Renal pelvis (tissue), 4 donors: ENCODE measurements around the gene MTRR. TPM values are rescaled to one million over a fixed set of nuclear protein-coding genes. Genes with fewer than 3 reads are reported as not detected.
A peak's percentile ranks its signal among the peaks of the same experiment; 100 is the strongest.
"Not testable (repeated sequence)": the region's sequence is repeated elsewhere in the genome, so short reads cannot be mapped to it uniquely, and the experiment has no call there.

Source experiments
- DNase-seq: peaks from one replicate; pipeline ENCODE4 v3.0.0-alpha.2; 2013
- polyA plus RNA-seq, 3 donors: library from polyadenylated mRNA; unstranded; fragments of 120-200 nt; gene quantifications; one replicate each; pipeline ENCODE4 v1.2.1, GENCODE V29; 2013; ENCODE audit not compliant: insufficient read length in 3 of 3

MTRR gene
- polyA plus RNA-seq, 3 donors, result 53.2 to 63.0 (median 59.5) TPM

DNA sequence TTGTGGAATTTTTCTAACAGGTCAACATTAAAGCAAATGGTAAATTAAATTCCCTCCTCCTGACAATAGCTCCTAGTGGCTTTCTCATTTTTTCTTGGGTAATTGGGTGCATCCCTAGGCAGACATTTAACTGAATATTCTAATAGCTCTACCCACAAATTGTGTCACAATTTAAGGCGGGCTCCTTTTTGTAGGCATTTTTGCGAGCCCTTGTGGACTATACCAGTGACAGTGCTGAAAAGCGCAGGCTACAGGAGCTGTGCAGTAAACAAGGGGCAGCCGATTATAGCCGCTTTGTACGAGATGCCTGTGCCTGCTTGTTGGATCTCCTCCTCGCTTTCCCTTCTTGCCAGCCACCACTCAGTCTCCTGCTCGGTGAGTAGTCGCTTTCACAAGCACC, 20.0 kb downstream of the MTRR start:
- no peak for DNase-seq

DNA sequence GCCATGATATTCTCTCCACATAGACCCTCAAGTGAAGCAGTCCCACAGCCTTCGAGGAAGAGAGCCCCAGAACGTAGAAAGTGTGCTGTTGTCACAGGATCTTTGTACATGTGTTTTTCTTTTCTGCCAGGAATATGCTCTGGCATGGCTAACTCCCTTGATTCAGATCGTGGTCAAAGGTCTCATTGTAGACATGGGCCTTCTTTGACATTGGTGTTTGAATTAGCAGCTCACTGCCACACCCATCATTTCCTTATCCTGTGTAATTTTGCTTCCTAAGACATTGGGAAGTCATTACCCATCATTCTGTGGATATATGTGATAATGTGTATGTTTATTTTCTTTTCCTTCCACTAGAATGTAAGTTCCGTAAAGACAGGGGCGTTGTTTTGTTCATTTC, 25.5 kb downstream of the MTRR start:
- DNase-seq, result no peak

DNA sequence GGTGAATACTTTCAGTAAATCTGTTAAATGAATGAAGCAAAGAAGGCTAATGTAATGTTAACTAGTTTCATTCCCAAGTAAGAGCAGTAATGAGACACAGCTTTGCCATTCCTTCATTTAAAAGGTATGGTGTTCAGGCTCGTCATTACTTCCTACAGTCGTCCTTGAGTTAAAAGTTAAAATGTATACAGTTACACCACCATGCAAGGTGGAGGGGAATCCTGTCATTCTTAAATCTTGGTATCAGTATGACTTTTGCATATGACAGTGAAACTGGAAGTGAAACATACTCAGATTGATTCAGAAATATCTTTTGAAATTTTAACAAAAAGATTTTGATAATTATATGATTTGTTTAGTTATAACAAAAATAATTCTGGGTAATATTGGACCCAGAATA, 25.9 kb downstream of the MTRR start:
- DNase-seq, result no peak

DNA sequence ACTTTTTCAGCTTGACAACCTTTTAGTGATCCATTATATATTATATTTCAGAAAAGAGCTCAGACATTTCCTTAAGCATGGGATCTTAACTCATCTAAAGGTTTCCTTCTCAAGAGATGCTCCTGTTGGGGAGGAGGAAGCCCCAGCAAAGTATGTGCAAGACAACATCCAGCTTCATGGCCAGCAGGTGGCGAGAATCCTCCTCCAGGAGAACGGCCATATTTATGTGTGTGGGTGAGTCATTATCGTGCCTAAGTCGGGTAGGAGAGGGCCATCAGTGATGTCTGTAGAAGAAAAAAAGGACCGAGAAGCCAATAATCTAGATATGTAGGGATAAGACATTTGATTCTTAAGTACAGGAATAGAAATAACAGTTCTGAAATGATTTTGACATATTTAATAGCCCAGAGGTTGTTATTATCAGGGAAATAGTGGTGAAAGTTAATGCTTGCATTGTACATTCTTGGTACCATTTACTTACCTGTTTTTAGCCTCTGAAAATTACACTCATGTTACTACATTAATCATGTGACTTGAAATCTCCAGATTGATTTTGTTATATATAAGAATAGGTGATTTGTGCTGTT, 28.2 kb downstream of the MTRR start:
- DNase-seq, result peak; percentile 4

DNA sequence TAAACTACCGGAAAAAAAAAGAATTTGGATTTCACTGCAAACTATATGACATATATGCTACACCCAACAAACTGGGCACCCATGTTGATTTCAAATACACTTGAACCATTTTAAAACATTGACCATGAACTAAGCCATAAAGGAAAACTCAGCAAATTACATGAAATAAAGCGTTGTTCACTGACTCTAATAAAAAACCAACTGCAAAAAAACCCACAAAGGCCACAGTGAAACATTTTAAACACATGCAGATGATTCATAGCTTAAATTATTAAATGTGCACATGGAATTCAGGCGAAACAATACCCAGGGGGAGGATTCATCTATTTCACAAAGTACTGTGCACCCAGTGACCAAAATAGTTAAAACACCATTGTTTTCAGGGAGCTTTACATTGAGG, 33.3 kb downstream of the MTRR start:
- no peak for DNase-seq

DNA sequence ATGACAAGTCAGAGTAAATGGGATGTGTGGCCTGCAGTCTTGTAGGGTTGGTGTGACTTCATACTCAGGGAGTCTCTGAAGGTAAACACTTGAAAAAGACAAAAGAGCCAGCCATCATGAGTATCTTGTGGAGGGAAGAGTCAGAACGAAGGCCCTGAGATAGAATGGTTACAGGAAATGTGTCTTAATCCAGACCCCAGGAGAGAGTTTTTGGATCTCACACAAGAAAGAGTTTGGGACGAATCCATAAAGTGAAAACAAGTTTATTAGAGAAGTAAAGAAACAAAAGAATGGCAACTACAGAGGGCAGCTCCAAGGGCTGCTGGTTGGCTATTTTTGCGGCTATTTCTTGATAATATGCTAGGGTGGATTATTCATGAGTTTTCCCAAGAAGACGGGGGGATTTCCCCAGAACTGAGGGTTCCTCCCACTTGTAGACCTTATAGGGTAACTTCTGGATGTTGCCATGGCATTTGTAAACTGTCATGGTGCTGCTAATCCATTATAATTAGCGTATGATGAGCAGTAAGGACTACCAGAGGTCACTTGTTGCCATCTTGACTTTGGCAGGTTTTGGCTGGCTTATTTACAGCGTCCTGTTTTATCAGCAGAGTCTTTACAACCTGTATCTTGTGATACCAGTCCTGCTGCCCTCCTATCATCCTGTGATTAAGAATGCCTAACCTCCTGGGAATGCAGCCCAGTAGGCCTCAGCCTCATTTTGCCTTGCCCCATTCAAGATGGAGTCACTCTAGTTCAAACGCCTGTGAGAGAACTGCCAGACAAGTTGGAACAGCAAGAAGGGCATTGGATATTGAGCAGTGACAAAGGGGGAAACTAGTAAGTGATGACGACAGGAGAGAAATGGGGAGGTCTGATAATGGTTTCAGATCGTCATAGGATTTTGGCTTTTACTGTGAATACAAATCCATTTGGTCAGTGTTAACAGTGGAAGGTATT, 34.0 kb downstream of the MTRR start:
- DNase-seq, result no peak

DNA sequence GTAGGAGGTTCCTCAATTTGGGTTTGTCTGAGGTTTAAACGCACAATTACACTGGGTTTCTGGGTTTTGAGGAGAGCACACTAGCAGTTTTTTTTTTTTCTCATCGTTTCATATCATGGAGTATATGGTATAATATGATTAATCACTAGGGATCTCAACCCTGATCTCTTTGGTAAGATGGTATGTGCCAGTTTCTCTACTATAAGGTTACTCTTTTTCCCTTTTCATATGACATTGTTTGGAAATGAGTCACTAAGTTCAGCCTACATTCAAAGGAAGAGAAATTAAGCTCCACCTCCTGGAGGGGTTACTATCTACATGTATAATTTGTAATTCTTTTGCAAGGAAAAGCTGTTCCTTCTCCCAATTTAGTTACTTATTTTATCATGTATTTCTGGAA, 35.2 kb downstream of the MTRR start:
- DNase-seq, result no peak

DNA sequence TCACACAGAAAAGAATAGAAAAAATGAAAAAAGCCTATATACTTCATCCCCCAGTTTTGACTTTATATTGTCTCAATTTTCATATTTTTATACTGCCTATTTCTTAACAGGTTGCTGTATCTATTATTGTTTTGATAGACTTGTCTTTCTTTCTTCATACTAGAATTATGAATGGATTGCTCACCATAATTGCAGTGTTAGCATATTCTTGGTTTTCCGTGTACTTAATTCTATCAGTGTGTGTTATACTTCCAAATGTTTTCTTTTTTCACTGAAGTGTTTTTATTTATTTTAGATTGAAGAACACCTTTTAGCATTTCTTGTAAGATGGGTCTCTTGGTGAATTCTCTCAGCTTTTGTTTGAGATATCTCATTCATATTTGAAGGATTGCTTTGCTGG, 38.7 kb downstream of the MTRR start:
- no peak for DNase-seq

DNA sequence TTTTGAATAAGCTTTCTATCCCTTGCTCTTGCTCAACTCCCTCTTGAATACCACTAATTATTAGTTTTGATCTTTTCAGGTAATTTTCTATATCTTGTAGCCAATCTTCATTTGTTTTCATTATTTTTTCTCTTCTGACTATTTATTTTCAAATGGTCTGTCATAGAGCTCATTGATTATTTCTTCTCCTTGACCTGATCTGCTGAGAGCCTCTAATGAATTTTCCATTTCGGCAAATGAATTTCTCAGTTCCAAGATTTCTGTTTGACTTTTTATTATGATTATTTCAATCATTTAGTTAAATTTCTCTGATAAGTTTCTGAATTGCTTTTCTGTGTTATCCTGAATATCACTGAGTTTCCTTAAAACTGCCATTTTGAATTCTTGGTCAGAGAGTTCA, 39.4 kb downstream of the MTRR start:
- no peak for DNase-seq

DNA sequence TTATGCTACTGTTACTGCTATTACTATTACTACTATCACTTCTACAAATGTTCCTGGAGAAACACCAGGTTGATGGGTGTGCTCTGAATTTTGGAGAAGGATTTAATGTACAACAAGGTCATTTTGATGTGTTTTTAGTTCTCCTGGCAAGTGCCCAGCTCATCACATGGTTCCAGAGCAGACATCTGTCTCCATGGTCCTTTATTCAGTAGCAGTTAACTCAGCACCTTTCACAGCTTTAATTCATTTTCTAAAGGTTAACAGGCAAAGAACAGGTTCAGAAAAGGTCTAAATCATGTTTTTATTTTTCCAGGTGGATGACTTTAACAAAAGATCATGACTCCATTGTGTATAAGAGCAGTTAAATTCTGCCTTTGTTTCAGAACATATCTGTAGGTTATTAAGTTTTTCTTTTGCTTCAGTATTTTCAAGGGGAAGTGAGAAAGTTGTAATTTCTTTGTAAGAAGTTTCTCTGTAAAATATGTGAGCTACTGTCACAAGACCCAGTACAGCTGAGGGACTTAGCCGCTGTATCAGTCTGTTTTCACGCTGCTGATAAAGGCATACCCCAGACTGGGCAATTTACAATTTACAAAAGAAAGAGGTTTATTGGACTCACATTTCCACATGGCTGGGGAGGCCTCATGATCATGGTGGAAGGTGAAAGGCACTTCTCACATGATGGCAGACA, 41.9 kb downstream of the MTRR start:
- no peak for DNase-seq

DNA sequence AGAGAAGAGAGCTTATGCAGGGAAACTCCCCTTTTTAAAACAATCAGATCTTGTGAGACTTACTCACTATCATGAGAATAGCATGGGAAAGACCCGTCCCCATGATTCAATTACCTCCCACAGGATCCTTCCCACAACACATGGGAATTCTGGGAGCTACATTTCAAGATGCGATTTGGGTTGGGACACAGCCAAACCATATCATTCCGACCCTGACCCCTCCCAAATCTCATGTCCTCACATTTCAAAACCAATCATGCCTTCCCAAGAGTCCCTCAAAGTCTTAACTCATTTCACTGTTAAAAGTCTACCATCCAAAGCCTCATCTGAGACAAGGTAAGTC, 42.5 kb downstream of the MTRR start:
- not testable (repeated sequence) for DNase-seq

DNA sequence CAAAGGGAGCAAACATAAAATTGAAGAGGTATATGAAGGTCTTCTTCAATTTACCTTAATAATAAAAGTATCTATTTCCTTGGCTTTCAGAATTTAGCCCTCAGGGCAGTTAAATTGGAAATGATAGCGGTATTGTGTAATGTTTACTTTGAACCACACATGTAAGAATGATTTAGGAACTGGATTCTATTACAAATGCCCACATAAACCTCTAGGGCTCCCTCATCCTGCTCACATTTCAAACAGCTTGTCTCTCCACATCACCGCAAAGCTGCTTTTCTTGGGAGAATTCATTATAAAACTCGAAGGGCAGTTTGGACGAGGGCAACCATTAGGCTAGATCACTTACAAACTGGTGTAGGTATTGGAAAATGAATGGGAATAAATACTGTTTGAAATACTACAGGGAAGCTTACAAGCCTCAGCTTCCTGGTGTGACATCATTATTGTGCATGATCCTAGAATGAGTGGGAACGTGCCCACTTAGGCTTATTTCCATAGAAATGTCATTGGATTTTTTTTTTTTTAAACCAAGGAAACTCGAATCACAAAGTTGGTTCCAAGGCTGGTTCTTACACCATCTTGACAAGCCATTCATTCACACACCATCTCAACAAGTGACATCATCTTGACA, 47.3 kb downstream of the MTRR start:
- DNase-seq, result peak; percentile 30

DNA sequence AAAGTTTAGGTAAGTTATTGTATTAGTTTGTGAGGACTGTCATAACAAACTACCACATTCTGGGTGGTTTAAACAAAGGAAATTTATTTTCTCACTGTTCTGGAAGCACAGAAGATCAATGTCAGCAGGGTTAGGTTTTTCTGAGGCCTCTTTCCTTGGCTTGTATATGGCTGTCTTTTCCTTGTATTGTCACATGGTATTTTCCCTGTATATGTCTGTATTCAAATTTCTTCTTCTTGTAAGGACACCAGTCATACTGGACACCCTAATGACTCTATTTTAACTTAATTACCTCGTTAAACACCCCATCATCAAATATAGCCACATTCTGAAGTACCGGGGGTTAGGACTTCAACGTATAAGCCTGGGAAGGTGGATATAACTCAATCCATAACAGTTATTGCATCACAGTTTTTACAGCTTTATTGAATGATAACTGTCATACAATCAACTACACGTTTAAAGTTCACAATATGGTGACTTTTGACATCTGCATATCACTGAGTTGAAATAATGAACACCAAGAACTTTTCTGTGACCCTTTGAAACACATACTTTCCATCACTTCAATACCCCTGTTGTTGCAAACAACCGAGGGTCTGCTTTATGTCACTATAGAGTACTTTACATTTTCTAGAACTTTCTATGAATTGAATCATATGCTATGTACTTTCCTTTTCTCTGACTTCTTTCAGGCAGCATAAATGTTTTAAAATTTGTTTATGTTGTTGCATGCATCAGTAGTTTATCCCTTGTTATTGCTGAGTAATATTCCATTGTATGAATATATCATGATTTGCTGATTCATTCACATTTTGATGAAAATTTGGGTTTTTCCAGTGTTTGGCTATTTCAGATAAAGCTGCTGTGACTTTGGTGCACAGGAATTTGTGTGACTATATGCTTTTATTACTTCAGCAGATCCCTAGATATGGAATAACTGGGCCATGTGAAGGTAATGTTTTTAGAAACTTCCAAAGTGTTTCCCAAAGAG, 48.5 kb downstream of the MTRR start:
- DNase-seq, result no peak

DNA sequence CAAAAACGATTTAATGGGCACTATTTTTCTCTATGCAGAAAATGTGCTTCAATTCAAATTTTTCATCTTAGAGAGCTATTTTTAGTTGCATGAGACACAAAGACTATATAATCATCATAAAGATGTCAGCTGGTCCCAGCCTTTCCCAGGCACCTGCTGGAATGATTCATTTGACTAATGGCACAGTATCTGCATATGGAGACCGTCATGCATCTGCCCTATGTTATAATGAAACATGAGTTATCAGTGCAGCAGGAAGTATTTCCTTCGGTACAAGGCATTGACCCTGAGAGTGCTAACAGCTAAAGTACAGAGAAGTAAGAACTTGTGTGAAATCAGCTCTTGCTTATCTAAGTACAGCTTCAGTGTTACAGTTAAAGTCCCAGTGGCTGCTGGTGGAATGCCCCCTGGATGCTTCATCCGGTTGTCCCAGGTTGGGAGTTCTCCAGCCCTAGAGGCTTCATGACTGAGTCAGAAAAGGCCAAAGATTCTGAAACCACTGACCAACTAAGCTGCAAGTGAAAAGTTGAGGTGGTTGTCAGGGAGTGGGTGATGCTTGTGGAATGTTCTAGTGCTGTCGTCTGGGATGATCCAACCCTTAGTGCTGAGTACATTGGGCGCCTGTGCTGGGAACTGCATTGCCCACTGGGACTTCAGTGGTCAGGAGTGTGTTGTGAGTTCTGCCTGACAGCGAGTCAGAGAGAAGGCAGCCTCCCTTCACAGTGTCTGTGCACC, 57.2 kb downstream of the MTRR start:
- no peak for DNase-seq

DNA sequence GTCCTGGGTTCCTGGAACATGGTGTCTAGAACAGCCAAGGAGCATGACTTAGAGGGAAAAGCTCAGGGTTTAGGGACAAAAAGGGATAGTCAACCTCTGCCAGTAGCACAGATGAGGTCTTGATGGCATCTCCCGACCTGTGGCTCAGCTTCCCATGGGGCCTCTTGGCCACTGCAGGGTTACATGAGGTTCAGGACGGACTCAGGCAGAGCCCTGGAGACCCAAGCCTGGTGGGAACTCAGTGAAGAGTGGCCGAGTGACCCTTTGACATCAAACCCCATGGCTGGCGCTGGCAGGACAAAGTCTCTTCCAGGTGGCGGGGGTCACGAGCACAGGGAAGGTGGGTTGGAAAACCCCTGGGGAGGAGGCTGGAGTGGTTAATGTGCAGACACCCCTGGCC, 57.8 kb downstream of the MTRR start:
- DNase-seq, result no peak

DNA sequence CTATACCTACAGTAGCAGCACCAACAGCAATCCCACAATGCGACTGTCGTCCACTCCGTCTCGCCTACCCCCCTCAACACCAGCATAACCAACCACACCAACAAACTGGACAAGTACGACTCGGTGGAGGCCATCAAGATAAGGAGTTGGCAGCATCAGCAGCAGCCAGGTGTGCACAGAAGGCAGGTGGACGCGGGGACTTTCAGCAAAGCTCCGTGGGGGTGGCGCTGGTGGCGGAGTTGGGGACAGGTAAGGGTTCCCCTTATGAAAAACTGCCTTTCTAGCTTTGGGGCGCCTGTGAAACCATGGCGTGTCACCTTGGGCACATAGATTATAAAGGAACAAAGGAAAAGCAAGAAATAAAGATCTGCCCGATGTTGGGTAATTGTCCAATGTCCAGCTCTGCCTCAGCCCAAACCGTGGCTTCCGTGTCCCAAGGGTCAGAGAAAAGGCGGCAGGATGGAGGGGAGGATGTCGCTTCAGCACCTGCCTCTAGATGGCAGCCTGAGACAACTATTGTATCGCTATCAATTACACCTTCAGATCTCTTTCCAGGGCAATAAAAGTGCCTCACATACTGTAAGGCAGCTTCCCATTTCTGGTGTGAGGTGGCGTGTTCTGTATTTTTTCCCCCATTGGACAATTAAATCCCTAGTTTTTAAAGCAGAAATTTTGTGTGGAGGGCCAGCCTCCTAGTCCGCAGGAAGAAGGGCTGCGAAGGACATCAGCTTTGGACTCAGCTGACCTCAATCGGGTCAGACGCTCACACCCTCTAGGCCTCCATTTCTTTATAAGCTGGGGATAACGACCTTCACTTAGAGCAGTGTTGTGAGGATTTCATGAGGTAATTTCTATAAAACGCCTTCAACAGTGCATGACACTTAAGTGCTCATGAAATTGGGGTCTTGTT, 58.8 kb downstream of the MTRR start:
- peak; percentile 52 for DNase-seq

DNA sequence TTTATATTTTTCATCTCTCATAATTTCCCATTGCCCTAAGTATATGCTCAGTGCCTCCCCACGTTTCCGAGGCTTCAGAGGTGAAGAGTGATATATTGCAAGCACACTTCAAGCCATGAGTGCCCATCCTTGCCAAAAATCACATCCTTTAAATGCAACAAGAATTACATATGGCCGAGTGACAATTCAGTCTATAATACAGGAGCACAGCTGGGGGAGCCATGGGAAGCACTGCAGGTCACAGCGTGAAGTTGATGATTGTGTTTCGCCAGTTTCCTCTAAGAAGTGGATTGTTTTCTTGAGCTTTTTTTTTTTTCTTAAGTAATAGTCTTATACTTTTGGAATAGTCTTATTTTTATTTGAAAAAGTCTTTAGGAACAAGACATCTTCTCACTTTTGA, 61.1 kb downstream of the MTRR start:
- DNase-seq, result no peak

DNA sequence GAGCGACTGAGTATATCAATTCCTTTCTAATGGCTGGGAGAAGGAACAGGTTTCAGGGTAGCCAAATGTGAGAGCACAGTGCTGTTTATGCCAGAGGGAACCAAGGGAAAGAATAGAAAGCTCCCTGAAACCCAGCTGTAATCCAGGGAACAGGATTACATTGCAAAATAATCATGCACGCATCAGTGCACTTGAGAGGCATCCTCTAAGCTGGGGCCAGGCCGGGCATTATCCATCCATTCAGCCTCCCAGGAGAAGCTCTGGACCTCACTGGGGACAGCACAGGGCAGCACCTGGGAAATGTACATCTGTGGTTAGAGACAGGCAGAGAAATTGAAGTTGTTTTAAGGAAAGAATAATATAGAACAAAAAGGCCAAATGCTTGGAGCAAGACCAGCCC, 72.7 kb downstream of the MTRR start:
- DNase-seq, result no peak

DNA sequence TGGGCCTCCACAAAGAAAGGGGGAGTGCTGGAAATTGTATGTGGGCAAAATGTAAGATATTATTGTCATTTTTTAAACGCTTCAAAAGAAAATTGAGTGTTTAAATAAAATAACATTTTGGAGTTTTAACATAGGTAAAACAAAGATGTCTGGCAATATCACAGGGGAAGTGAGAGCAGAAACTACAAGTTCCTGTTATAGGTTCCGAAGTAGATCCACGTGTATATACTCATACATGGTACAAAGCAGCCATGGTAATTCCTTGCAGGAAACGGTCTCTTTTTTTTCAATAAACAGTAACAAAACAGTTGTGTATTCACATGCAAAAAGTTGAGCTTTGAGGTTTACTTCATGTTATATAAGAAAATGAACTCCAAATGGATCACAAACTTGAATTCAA, 78.4 kb downstream of the MTRR start:
- DNase-seq, result no peak
